ENCODE results near the gene PLEKHA1. TPM values are rescaled to one million over a fixed set of nuclear protein-coding genes. Genes with fewer than 3 reads are reported as not detected.

PLEKHA1 gene
- total and polyA plus RNA-seq, 4 donors: 15.9 to 29.2 (median 22.9) TPM

GRCh38 chr10:122362031-122362592 is 12.4 kb upstream of the PLEKHA1 start:
- Histone ChIP-seq H3K4me3 (ENCODE audit: low read depth in 1 of 3, low read length in 3 of 3) (no peak overlapping the region), H3K4me1 (ENCODE audit: control insufficient read depth in 4 of 4, insufficient read depth in 4 of 4, low read length in 3 of 4) (no peaks in the 10 kb centered on the region), H3K9me3 (ENCODE audit: control insufficient read depth in 4 of 4, low read length in 3 of 4) (no peaks in the 10 kb centered on the region), H3K36me3 (ENCODE audit: control insufficient read depth in 4 of 4, insufficient read depth in 3 of 4, low read depth in 1 of 4, low read length in 3 of 4) (no peaks in the 10 kb centered on the region), H3K9ac (ENCODE audit: low read depth in 1 of 2, low read length in 2 of 2) (no peak overlapping the region), H3K27me3 (ENCODE audit: control insufficient read depth in 4 of 4, insufficient read depth in 4 of 4, low read length in 3 of 4) (no peaks in the 10 kb centered on the region), H3K27ac (ENCODE audit: low read depth in 1 of 2, low read length in 2 of 2) (no peak overlapping the region)
- TF ChIP-seq RAD21 (IDR thresholded peaks at IDR 0.05): no peak
- TF ChIP-seq, protein P1, sequence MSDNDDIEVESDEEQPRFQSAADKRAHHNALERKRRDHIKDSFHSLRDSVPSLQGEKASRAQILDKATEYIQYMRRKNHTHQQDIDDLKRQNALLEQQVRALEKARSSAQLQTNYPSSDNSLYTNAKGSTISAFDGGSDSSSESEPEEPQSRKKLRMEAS (IDR thresholded peaks at IDR 0.05): no peak
- TF ChIP-seq JUND (IDR thresholded peaks at IDR 0.05): no peak
- TF ChIP-seq HNF4G (IDR thresholded peaks at IDR 0.05): no peak
- TF ChIP-seq EGR1 (IDR thresholded peaks at IDR 0.05; ENCODE audit: low read depth in 2 of 2): no peak
- no peak for TF ChIP-seq CTCF (IDR thresholded peaks at IDR 0.05; ENCODE audit: low read depth, low read length, missing input control)
- TF ChIP-seq GABPA (IDR thresholded peaks at IDR 0.05 in 1 of 2, conservative IDR thresholded peaks at IDR 0.05 in 1 of 2): no peak
- TF ChIP-seq YY1 (IDR thresholded peaks at IDR 0.05): no peak
- TF ChIP-seq, protein P2, sequence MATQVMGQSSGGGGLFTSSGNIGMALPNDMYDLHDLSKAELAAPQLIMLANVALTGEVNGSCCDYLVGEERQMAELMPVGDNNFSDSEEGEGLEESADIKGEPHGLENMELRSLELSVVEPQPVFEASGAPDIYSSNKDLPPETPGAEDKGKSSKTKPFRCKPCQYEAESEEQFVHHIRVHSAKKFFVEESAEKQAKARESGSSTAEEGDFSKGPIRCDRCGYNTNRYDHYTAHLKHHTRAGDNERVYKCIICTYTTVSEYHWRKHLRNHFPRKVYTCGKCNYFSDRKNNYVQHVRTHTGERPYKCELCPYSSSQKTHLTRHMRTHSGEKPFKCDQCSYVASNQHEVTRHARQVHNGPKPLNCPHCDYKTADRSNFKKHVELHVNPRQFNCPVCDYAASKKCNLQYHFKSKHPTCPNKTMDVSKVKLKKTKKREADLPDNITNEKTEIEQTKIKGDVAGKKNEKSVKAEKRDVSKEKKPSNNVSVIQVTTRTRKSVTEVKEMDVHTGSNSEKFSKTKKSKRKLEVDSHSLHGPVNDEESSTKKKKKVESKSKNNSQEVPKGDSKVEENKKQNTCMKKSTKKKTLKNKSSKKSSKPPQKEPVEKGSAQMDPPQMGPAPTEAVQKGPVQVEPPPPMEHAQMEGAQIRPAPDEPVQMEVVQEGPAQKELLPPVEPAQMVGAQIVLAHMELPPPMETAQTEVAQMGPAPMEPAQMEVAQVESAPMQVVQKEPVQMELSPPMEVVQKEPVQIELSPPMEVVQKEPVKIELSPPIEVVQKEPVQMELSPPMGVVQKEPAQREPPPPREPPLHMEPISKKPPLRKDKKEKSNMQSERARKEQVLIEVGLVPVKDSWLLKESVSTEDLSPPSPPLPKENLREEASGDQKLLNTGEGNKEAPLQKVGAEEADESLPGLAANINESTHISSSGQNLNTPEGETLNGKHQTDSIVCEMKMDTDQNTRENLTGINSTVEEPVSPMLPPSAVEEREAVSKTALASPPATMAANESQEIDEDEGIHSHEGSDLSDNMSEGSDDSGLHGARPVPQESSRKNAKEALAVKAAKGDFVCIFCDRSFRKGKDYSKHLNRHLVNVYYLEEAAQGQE (IDR thresholded peaks at IDR 0.05): no peak
- no peak for TF ChIP-seq NR2F2 (IDR thresholded peaks at IDR 0.05)
- TF ChIP-seq HNF4A (conservative IDR thresholded peaks at IDR 0.05): no peak
- no peak for TF ChIP-seq ATF3 (IDR thresholded peaks at IDR 0.05)
- 93% methylated on average over 4 of the region's 4 CpGs for WGBS
- DNase-seq (ENCODE audit: low spot score): no peak

GRCh38 chr10:122362621-122363020 is 11.9 kb upstream of the PLEKHA1 start:
- Histone ChIP-seq H3K36me3 (ENCODE audit: control insufficient read depth in 4 of 4, insufficient read depth in 3 of 4, low read depth in 1 of 4, low read length in 3 of 4) (no peaks in the 10 kb centered on the region), H3K4me1 (ENCODE audit: control insufficient read depth in 4 of 4, insufficient read depth in 4 of 4, low read length in 3 of 4) (no peaks in the 10 kb centered on the region), H3K27me3 (ENCODE audit: control insufficient read depth in 4 of 4, insufficient read depth in 4 of 4, low read length in 3 of 4) (no peaks in the 10 kb centered on the region), H3K27ac (ENCODE audit: low read depth in 1 of 2, low read length in 2 of 2) (no peak overlapping the region), H3K4me3 (ENCODE audit: low read depth in 1 of 3, low read length in 3 of 3) (no peak overlapping the region), H3K9ac (ENCODE audit: low read depth in 1 of 2, low read length in 2 of 2) (no peak overlapping the region), H3K9me3 (ENCODE audit: control insufficient read depth in 4 of 4, low read length in 3 of 4) (no peaks in the 10 kb centered on the region)
- no peak for TF ChIP-seq HNF4A (conservative IDR thresholded peaks at IDR 0.05)
- no peak for TF ChIP-seq CTCF (IDR thresholded peaks at IDR 0.05; ENCODE audit: low read depth, low read length, missing input control)
- WGBS: 62% methylated on average over 2 of the region's 2 CpGs
- DNase-seq (ENCODE audit: low spot score): no peak

Measured in liver (tissue), 9 donors.